Glomerular visceral epithelial cell (primary cell): ENCODE measurements around the gene MEA1.
"Not testable (repeated sequence)": the region's sequence is repeated elsewhere in the genome, so short reads cannot be mapped to it uniquely, and the experiment has no call there.

Source experiments
- DNase-seq: peaks from one replicate; pipeline ENCODE4 v3.0.0-alpha.2; 2016; ENCODE audit errors: extremely low spot score

MEA1 gene

DNA sequence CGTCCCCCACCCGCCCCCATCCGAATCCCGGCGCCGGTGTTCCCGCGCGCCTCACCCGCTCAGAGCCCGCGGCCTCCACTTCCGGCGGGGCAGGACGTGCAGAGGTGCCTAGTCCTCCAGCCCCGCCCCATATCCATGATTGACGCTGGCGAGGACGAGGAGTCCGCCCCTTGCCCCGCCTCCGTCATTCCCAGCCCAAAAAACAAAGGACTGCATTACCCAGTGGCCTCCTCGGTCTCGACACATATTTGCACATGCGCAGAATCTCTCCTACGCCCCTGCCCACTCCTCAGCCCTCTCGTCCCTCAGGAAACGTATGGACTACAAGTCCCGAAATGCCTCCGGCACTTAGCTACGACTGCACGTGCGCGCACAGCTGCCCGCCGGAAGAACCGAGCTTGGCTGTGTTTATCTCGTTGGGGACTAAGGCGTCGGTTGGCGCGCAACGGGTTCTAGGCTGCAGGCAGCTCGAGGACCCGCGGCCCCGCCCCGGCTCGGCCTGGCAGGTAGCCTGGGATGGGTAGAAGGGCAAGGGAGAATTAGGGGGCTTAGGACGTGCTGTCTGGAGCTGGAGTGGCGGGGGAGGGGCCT, at the start of gene MEA1, which contains the start of gene KLHDC3:
TSS of gene MEA1 (minus strand) at position 104 of the 591 bp plus-strand sequence. CDS start 133 bp downstream, outside the sequence.
TSS of gene KLHDC3 (plus strand) at position 407 of the 591 bp plus-strand sequence. CDS start 2,944 bp downstream, outside the sequence.
- DNase-seq, result peak; percentile 100

DNA sequence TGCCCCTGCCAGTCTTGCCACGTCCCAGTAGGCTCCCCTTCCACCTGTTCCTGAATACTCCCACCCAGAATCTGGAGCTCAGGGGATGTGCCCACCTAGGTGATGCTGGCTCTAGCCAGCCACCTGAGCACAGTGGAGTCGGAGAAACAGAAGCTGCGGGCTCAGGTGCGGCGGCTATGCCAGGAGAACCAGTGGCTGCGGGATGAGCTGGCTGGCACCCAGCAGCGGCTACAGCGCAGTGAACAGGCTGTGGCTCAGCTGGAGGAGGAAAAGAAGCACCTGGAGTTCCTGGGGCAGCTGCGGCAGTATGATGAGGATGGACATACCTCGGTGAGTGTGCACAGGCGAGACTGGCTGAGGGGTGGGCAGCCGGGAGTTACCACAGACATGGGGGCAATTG, 49.1 kb upstream of the MEA1 start:
- DNase-seq, result no peak

DNA sequence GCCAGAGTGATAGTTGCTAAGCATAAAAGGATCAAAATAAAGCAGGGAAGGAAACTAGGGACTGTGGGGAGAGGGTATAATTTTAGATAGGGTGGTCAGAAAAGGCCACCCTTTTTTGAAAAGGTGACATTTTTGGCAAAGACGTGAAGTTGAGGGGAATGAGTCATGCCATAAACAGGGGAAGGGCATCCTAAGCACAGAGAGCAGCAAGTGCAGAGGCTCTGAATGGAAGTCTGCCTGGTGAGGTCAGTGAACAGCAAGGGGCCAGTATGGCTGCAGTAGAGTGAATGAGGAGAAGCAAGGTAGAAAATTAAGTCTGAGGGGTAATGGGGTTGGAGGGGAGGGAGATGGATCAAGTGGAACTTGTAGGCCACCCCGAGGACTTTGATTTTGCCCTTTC, 48.1 kb upstream of the MEA1 start:
- DNase-seq, result no peak

DNA sequence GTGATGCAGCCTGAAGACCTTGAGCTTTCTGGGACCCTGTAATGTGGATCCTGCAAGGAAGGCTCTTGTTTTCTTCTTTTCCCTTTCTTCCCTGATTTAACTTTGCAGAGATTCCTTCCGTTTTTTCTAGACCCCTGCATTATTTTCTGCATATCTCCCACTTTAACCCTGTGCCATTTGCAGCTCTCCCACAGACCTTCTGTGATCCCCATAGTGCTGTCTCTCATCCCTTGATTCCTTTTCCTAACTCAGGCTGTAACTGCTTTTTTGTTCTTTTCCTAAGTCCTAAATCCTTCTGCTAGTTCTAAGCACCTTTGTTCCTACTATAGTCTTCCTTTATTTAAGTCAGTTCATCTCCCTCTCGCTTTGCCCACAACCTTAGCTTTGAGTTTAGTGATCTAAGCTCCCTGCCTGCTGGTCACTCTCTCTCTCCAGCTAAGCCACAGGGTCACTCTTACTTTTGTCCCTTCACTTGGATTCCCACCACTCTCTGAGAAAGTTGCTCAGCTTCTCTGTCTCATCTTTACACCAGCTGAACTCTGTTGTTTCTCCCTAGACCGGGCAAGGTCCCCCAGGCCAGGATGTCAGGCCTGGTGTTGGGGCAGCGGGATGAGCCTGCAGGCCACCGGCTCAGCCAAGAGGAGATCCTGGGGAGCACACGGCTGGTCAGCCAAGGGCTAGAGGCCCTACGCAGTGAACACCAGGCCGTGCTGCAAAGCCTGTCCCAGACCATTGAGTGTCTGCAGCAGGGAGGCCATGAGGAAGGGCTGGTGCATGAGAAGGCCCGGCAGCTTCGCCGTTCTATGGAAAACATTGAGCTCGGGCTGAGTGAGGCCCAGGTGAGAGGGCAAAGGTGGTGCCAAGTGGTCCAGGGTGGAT, 47.2 kb upstream of the MEA1 start:
- no peak for DNase-seq

DNA sequence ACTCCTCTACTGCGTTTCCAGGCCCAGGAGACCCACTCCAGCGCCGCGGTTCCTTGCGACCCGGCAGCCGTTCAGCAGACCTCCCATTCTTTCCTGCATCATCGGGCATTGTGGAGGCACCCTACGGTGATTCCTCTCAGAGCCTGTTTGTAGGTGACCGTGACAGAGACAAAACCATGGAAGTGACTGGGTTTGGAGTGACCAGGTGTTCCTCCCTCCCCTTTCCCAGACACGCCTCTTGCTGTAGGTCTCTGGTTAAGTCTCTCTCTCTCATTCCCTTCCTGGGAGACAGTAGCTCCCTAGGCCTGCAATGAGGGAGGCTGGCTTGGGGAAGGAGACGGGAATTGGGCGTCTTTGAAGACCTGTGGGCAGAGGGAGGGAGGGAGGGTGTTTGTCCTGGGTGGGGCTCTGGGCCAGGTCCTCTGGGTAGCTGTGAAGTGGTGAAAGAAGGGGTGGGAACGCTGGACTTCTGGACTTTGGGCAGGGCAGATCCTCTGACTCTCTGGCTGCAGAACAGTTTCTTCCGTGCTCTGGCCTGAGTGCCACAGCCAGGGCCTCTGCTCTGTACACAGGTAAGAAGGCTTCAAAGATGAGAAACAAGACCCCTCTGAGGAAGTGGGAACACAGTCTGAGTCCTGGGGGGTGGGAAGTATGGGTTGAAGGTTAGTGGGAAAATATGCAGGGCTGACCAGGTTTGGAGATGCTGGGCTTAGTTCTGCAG, 46.4 kb upstream of the MEA1 start:
- DNase-seq, result peak; percentile 32

DNA sequence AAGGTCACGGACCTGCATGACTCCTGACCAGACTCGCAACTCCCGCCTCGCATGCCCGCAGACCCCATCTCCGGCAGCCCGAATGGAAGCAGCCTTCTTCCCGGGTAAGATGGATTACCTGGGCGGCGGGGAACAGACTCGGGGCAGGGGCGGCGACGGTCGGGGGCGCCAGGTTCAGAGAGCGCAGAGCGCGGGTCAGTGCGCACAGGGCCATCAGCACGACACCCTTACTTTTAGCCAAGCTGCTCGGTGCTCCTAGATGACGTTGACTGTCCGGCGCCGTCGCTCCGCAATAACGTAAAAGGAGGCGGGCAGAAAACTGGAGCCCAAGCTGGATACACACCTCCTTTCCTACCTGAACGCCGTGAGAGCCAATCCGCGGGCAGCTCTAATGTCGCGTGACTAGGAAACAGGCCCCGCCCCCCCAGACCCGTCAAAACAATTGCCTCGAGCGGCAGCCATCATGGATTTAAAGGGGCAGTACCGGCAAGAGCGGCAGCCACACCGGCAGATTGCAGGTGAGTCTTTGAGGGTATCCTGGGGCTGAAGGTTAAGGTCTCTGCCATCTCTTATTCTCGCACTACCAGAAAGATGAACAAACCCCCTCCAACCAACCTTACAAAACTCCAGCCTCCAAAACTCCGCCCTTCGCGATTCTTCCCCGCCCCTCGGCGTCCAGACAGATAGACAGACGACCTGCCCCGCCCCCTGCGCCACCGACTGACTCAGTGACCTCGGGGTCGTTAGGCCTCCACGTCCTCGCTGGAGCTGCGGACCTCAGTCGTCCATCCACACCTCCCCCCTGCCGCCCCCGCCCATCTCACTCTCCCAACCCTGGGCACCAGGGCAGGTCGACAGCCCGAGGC, 45.7 kb upstream of the MEA1 start, which contains the start of the genes KLC4 and MRPL2:
TSS of gene KLC4 (plus strand) at position 464 of the 866 bp plus-strand sequence. CDS start 1,705 bp downstream, outside the sequence.
TSS of gene MRPL2 (minus strand) at position 267 of the 866 bp plus-strand sequence. CDS start at position 214, 53 bp downstream.
- DNase-seq, result peak; percentile 98

DNA sequence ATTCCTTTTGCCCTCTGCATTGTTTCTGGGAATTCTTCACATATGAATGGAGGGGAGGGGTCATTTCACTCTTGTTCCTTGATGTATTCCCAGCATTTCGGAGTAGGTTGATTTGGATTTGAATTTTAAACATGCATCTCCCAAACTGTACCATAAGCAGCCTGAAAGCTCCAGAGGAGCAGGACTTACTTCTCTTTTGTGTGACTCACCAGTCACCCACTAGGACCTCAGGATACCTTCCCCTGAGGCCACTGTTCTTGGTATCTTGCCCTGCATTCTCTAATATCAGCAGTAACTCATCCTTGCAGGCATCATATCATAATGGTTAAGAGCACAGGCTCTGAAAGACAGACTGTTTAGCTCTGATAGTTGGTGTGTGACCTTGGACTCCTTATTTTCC, 44.8 kb upstream of the MEA1 start:
- no peak for DNase-seq

DNA sequence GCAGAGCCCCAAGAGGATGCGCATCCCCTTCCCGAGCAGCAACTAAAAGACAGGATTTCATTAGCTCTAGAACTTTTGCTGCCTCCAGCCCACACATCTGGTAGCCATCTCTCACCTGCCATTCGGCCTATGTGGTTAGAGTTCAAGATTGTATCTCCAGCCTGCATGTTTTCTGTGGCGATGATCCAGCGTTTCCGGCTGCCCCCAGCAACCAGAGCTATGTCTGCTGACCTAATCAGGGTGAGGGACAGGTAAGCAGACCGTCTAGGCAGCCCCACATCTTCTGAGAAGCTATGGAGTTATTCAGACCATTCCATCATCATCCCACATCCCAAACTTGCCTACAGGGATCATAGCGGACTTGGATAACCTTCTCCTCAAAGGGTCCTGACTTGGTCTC, 42.2 kb upstream of the MEA1 start:
- no peak for DNase-seq

DNA sequence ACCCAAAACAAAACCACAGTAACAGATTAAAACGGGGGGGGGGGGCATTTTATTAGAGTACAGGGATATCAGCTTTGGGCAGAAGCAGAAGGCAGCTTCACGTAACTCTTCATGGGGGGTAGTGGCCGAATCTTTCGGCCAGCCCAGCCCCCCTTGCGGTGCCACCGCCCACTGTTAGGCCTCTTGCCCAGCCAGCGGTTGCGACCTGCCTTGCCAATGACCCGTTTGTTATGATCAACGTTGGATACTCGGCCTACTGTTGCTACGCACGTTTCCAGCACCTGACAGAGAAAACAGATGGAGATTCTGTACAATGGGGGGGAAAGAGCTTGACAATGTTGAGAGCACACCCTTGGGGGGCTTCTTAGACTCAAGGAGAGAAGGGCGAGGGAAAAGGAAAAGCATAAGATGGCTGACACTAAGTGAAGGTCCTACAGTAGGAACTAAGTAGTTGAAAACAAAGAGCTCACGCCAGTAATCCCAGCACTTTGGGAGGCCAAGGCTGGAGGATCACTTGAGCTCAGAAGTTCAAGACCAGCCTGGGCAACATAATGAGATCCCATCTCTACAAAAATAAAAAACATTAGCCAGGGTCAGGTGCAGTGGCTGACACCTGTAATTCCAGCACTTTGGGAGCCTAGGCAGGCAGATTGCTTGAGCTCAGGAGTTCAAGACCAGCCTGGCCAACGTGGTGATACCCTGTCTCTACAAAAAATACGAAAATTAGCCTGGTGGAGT, 40.6 kb upstream of the MEA1 start:
- DNase-seq, result no peak

DNA sequence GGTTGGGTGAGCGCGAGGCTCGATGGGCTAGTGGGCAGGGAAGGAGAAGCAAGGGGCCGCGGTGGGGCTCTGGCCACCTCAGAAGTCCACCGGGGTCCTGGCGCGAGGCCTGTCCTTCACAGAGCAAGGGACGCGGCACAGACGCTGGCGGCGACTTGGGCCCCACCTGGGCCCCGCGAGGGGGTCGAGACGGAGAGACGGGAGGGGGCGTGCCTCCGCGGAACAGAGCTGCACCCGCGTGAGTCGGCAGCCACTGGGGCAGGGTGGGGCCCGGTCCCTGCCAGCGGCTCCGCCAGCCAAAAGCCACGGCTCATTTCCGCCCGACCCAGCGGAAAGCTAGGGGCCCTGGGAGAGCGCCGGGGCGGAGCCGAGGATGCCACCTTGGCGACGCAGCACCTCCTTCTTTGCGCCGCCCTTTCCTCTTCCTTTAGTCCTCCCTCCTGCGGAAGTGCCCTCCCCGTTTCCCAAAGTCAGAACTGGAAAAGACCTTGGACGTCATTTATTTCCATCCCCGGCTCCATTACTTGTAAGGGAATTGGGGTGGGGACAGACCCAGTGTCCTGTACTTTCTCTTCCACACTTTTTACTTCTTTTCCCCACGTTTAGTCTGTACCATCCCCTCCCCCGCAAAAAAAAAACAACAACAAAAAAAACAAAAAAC, 39.9 kb upstream of the MEA1 start, which contains the start of gene CUL7:
TSS of gene CUL7 (minus strand) at position 307 of the 661 bp plus-strand sequence. CDS start 1,063 bp downstream, outside the sequence.
- peak; percentile 96 for DNase-seq

DNA sequence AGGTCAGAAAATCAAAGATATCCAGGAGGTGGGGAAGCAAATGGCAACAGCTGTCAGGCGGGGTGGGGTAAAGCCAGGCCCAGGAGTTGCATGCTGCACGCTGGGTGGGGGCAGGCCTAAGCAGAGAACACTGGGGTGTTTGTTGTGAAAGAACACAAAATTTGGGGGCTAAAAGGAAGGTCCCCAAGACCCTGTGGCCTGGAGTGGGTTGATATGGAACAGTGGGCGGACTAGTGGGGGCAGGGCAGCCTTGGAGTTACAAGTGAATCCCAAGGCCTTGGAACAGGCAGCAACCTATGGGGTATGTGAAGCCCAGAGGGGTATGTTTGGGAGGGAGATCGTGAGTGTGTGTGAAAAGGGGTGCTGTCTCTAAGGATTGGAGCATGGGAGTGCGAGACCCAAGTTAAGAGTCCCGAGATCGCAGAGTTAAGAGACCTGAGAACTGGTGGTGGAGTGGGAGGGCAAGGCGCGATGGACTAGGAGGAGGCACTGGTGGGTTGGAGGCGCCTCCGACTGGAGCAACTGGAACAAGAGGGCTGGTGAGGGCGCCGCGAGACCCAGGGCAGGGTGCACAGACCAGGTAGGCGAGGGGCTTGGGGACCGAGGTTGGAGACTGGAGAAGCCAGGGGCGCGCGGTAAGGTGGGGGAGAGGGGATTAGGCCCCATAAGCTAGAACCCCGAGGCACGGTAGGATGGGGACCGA, 39.2 kb upstream of the MEA1 start:
- peak; percentile 31 for DNase-seq

DNA sequence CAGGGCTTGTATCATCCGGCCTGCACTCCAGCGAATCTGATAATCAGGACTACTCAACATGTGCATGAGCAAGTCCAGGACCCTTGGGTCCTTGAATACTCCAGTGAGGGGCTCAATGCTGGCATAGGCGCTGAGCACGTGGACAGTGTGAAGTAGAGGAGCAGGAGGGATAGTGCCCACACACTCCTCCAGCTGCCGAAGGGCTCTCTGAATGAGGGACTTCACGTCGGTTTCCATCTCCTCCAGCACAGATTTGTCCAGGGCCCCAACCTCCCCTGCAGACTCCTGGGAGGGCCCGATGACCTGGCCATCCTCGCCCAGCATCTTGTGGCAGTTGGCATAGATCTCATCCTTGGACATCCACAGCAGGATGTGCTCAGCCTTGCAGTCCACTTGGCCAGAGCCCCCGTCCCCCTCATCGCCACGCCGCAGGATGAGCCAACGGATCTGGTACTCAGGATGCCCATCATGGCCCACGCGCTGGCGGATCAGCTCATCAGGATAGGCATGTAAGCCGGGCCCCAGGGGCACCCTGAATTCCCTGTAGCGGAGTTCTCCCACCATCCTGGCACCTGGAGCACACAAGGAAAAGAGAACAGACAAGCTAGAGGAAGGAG, 38.6 kb upstream of the MEA1 start:
- DNase-seq, result no peak

DNA sequence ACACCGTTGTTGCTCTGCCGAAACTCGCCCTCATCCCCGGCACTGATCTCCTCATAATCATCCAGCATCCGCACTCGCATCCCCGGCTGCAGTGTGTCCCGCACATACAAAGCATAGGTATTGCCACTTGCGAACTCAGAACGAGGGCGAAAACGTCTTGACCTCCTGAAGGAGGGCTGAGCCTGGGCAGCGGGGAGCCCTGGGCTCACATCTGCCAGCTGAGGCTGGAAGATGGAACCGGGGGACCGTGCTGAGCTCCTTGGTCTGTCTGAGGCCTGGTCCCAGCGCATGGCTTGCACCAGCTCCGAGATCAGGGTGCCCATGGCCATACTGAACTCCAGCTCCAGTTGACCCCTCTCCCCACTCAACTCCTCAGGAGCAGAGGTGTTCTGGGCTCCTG, 37.2 kb upstream of the MEA1 start:
- no peak for DNase-seq

DNA sequence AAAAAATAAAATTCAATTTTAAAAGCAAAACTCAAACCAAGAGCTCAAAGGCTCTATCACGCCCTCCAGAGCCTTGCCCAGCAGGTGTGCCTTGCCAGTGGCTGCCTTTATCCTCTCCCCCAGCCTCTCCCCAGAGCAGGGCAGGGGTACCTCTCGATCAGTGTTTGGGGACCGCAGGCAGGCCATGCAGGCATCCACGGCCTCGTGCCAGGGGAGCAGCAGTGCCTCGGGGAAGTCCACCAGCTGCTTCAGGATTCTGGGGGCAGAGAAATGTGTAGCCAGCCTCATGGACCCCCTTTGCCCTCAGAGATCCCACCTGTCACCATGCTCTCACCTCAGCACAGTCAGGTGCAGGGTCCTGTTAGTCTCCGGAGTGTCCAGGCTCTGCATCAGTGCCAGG, 34.3 kb upstream of the MEA1 start:
- DNase-seq, result no peak

DNA sequence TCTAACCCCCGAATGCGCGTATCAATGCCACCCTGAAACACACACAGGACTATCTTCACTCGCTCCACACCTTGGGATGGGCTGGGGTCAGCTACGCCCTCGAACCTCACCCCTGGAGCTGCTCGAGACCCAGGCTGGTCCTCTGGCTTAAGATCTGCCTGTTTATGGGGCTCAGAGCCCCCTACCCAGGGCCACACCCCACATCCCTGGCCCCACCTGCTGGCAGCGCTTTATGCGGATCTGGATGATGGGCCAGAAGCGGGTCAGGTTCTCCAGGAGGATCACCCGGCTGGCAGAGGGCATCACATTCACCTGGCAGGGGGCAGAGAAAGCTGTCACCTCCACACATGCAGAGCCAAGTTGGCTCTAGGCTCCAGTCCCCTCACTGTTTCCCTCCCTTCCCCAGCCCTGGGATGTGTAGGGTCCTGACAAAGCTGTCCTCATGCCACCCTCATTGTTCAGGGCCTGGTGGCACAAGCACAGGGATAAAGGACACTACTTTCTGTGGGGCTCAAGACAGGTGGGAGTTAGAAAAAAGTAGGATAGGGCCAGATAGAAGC, 31.7 kb upstream of the MEA1 start:
- no peak for DNase-seq

DNA sequence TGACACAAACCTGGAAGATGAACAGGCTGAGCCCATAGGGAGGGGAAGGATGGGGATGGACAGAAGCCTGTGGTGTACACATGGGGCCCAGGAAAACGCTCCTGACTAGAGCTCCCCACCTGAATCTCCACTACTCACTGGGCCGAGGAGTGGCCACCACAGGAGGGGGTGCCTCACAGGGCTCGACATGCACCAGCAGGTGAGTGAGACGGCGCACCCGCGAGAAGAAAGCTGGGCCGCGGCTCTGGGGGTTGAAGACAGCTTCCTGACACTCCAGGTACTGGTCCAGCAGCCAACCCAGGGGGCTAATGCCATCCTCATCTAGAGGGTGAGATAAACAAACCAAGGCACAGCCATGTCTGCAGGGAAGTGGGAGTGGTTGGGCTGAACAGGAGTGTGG, 29.6 kb upstream of the MEA1 start:
- no peak for DNase-seq

DNA sequence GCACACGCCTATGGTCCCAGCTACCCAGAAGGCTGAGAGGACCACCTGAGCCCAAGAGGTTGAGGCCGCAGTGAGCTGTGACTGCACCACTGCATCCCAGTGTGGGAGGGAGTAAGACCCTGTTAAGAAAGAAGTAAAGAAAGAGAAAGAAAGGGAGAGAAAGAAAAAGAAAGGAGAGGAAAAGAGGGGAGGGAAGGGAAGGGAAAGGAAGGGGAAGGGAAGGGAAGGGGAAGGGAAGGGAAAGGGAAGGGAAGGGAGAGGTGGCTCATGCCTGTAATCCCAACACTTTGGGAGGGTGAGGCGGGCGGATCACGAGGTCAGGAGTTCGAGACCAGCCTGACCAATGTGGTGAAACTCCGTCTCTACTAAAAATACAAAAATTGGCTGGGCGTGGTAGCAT, 27.7 kb upstream of the MEA1 start:
- not testable (repeated sequence) for DNase-seq

DNA sequence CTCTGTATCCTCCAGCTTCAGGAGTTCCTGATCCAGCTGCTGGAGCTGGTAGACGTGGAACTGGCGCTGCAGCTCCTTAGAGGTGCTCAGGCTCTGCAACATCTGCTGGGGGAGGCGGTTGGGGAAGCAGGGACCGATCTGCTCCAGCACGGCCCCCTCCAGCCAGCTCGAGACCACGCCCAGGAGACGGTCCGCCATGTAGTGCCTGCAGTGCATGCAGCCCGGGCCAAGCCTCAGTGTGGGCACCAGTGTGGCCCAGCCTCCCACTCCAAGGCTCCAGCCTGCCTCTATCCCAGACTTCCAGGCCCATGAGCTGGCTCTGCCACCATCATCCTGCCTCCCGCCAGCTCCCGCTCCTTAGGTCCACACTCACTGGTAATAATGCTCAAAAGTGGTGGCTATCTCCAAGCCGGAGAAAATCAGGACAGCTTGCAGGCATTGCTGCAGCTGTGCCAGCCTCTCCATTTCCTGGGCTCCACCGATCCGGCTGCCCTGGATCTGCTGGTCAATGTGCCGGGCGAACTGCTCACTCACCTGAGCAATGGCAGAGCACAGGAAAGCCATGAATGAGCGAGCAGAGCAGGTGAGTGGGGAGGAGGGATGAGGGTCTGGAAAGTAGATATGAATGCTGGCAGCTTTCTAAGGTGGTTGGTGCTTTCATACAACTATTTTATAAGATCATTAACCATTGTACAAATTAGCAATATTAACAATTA, 27.0 kb upstream of the MEA1 start:
- DNase-seq, result no peak
